MM.1S (cell line): ENCODE data around the gene TSR1.

Experiments
- EZH2 ChIP-seq: fragments of 300-600 bp; sonication (generic); optimal IDR thresholded peaks from 2 replicates; pipeline ENCODE3; 2017; ENCODE audit warnings: low read depth, mild to moderate bottlenecking, antibody characterized with exemption, low read length, mixed read lengths
- EZH2phosphoT487 ChIP-seq: fragments of 300-600 bp; sonication (generic); IDR thresholded peaks from 2 replicates; pipeline ENCODE4 v1.6.1; 2018; ENCODE audit warnings: antibody characterized with exemption, low read length
- TF ChIP-seq, protein P1 (sequence below): fragments of 300-600 bp; sonication (generic); IDR thresholded peaks from 2 replicates; pipeline ENCODE4 v1.5.1; 2016; ENCODE audit warnings: antibody characterized with exemption, low read length, mixed read lengths

DNA sequence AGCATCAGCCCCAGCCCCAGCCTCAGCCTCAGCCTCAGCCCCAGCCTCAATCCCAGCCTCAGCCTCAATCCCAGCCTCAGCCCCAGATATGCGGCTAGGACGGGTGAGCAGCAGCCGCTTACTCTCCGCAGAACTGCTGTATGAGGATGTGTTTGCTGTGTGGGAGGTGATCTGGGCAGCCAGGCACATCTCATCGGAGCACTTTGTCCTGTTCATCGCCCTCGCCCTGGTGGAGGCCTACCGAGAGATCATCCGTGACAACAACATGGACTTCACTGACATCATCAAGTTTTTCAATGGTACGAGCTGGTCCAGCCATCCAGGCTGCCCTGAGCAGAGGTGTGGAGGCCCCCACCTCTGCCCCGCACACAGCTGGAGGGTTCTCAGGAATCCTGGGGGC lies 42.6 kb upstream of the TSR1 start:
- TF ChIP-seq, protein P1, sequence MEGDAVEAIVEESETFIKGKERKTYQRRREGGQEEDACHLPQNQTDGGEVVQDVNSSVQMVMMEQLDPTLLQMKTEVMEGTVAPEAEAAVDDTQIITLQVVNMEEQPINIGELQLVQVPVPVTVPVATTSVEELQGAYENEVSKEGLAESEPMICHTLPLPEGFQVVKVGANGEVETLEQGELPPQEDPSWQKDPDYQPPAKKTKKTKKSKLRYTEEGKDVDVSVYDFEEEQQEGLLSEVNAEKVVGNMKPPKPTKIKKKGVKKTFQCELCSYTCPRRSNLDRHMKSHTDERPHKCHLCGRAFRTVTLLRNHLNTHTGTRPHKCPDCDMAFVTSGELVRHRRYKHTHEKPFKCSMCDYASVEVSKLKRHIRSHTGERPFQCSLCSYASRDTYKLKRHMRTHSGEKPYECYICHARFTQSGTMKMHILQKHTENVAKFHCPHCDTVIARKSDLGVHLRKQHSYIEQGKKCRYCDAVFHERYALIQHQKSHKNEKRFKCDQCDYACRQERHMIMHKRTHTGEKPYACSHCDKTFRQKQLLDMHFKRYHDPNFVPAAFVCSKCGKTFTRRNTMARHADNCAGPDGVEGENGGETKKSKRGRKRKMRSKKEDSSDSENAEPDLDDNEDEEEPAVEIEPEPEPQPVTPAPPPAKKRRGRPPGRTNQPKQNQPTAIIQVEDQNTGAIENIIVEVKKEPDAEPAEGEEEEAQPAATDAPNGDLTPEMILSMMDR = no peak
- TF ChIP-seq EZH2 (no peak), EZH2phosphoT487 (no peak)
